Mucosa of descending colon (tissue), 3 donors: ENCODE results near the gene IFNGR1. TPM values are rescaled to one million over a fixed set of nuclear protein-coding genes. Genes with fewer than 3 reads are reported as not detected.

Experiments used
- ATAC-seq: fragments of 200-7000 bp; cut with Tn5 transposase; one replicate; pipeline ENCODE4 v1.9.1; 2020; ENCODE audit warnings: mild to moderate bottlenecking, moderate library complexity
- DNase-seq, 3 donors: peaks; one replicate each; pipeline ENCODE4 v3.0.0-alpha.2; 2020
- H3K36me3 ChIP-seq: fragments of 200-600 bp; one replicate; pipeline ENCODE4 v1.8.0; 2021; ENCODE audit warnings: low read depth, mild to moderate bottlenecking
- H3K4me1 ChIP-seq: fragments of 200-600 bp; one replicate; pipeline ENCODE4 v1.8.0; 2021; ENCODE audit warnings: low read depth, mild to moderate bottlenecking
- H3K4me3 ChIP-seq: fragments of 200-600 bp; one replicate; pipeline ENCODE4 v1.8.0; 2021; ENCODE audit warnings: mild to moderate bottlenecking
- H3K9me3 ChIP-seq: fragments of 200-600 bp; one replicate; pipeline ENCODE4 v1.8.0; 2021; ENCODE audit warnings: mild to moderate bottlenecking
- CTCF ChIP-seq: fragments of 200-600 bp; IDR thresholded peaks from one replicate; pipeline ENCODE4 v1.8.0; 2022; ENCODE audit warnings: antibody characterized with exemption, mild to moderate bottlenecking
- intact Hi-C, 2 donors: fragments of 100-400 bp; cut with DNase I in 1 of 2; cut with micrococcal nuclease in 1 of 2; formaldehyde crosslinking; loops; one replicate each; pipeline versions ENCODE4 v1.11.0 to v1.11.1; 2022; cut with DNase I, micrococcal nuclease
- total RNA-seq, 3 donors: library from RNA; stranded (reverse); fragmentation: NEBNext Ultra II Directional in 2 of 3; extraction: Animal tissue kit (Norgen Biotek cat#: 25700) in 2 of 3; gene quantifications; one replicate each; pipeline versions ENCODE4 v1.2.1 to v1.2.4, GENCODE V29; 2021 to 2023
- donor health status: DM: no; HTN: no; CAD: no; lungs with moderate emphysema.
- donor health status: DM: no; HTN: no; CAD: no.
- donor health status: DM: no; HTN: yes; CAD: no.

IFNGR1 gene
- total RNA-seq, 3 donors from 2014 or later: 77.1 to 133 (median 97.6) TPM

- Histone ChIP-seq H3K4me3 (no peak overlapping the region), H3K4me1 (no peaks in the 10 kb centered on the region), H3K36me3 (no peaks in the 10 kb centered on the region), H3K9me3 (peaks cover 11% of the 10 kb centered on the region)
- no peak for TF ChIP-seq CTCF
- intact Hi-C loops: no loop called here
- ATAC-seq (no peak), DNase-seq (no peak)
These were observed 27.5 kb downstream of the IFNGR1 start for GRCh38 chr6:137191670-137192069.

- H3K9me3 ChIP-seq: peaks cover 11% of the 10 kb centered on the region
- no peaks in the 10 kb centered on the region for H3K36me3 ChIP-seq
- ATAC-seq (peak; percentile 34), DNase-seq (no peak)
- H3K4me1 ChIP-seq: no peaks in the 10 kb centered on the region
- TF ChIP-seq CTCF: no peak
- no peak overlapping the region for H3K4me3 ChIP-seq
- intact Hi-C loops: no loop called here
These were observed 27.9 kb downstream of the IFNGR1 start for GRCh38 chr6:137191236-137191635.

DNA sequence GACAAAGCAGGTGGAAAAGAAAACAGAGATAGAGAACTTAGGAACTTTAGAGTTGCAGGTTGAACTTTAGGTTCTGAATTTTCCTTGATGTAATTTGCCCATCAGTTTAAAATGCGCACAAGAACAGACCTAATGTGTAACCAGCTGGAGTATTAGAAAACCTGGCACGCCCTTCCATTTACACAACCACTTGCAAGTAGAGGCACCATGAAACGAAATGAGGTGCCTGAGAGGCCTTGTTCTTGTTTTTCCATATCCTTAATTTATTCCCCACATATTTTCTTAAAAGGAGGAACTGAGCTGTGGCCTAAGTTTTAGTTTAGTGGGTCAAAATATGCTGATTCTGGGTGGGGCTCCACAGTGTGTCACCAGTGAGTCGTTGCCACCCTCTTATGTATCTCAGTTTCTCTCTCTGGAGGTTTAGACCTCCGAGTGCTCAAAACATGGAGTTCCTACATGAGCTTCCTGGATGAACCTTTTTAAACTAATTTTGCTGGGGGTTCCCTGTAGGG lies 28.5 kb downstream of the IFNGR1 start:
- no peak for ATAC-seq

DNA sequence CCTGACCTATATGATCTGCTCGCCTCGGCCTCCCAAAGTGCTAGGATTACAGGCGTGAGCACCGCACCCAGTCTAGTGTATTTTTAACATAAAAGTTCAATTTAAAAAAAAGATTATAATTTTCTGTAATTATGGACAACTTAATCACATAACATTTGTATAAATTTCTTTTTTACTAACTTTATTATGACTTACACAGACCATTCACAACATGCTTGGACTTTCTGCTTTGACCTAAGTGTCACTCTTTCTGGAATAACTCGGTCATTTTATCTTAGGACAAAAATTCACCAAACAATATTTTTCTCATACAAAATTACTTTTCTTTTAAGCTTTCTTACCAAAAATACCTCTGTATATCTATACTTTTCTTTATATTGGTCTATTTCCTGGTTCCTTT lies 30.3 kb downstream of the IFNGR1 start:
- Histone ChIP-seq H3K4me3 (no peak overlapping the region), H3K9me3 (peaks cover 31% of the 10 kb centered on the region), H3K4me1 (no peaks in the 10 kb centered on the region), H3K36me3 (no peaks in the 10 kb centered on the region)
- no peak for TF ChIP-seq CTCF
- no peak for ATAC-seq
- intact Hi-C loops: no loop called here
- DNase-seq: no peak

More for the DNA sequence above, 28.5 kb downstream of the IFNGR1 start:
- no peak for TF ChIP-seq CTCF
- Histone ChIP-seq H3K4me1 (no peaks in the 10 kb centered on the region), H3K36me3 (no peaks in the 10 kb centered on the region), H3K9me3 (peaks cover 14% of the 10 kb centered on the region), H3K4me3 (no peak overlapping the region)
- no peak for DNase-seq
- intact Hi-C loops: no loop called here

- Histone ChIP-seq H3K9me3 (peaks cover 55% of the 10 kb centered on the region), H3K4me1 (no peaks in the 10 kb centered on the region), H3K4me3 (no peak overlapping the region), H3K36me3 (no peaks in the 10 kb centered on the region)
- DNase-seq: no peak
- intact Hi-C loops: no loop called here
- no peak for TF ChIP-seq CTCF
- ATAC-seq: no peak
These were observed 33.9 kb downstream of the IFNGR1 start for GRCh38 chr6:137185290-137185689.

GRCh38 chr6:137182654-137183073 lies 36.5 kb downstream of the IFNGR1 start:
- TF ChIP-seq CTCF: no peak
- Histone ChIP-seq H3K4me1 (no peaks in the 10 kb centered on the region), H3K4me3 (no peak overlapping the region), H3K9me3 (peaks cover 43% of the 10 kb centered on the region), H3K36me3 (no peaks in the 10 kb centered on the region)
- ATAC-seq: no peak
- no peak for DNase-seq
- intact Hi-C loops: no loop called here
